ENCODE results near the gene MAPK8IP1. TPM values are rescaled to one million over a fixed set of nuclear protein-coding genes. Genes with fewer than 3 reads are reported as not detected.
A peak's percentile ranks its signal among the peaks of the same experiment; 100 is the strongest.

MAPK8IP1 gene
- total RNA-seq, 2 donors from 2014 or later, result 0.23 to 0.57 TPM

DNA sequence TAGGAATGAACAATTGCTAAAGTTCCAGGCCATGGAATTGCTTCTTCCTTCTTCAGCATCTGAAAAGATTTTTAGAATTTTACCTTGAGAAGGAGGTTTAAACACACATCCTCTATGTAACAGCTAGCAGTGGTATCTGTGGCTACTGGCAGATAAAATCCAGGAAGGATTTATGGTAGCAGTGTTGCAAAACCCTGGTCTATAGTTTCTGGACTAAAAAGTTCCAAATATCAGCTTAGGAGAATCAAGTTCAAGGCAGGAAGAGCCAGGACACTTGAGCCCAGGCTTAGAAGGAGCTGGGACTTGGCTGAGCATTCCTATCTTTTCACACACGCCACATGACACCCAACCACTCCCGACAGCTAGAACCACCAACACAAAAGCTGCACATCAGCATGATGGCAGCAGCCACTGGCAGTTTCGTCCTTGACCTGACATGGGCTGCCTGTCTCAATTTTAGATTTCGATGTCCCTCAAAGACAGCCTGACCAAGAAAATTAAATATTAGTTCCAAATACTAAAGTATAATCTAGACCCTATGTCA lies 51.1 kb downstream of the MAPK8IP1 start:
- DNase-seq (ENCODE audit: low spot score in 2 of 2) (no peak), ATAC-seq (no peak)
- no peaks in the 10 kb centered on the region for H3K36me3 Mint-ChIP-seq
- H3K9me3 Mint-ChIP-seq, result no peaks in the 10 kb centered on the region
- no peak overlapping the region for H3K27ac Mint-ChIP-seq

DNA sequence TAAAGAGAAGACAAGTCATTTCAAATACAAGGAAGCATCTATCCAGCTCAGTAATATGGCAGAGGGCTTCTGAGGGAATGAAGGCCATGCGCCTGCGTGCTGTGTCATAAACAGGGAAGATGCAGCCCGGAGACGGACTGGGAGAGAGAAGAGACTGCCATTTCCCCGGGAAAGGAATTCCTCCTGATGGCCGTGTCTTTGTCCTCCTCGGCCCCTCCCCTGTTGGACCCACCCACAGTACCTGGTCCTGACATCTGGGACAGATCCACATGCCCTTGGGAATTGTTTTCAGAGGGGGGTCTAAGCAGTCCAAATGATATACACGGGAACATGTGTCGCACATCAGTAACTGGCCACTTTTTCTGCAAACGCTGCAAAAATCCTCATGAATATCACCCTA lies 52.5 kb downstream of the MAPK8IP1 start:
- no peak for DNase-seq (ENCODE audit: low spot score in 2 of 2)
- Mint-ChIP-seq H3K9me3 (no peaks in the 10 kb centered on the region), H3K36me3 (no peaks in the 10 kb centered on the region)

DNA sequence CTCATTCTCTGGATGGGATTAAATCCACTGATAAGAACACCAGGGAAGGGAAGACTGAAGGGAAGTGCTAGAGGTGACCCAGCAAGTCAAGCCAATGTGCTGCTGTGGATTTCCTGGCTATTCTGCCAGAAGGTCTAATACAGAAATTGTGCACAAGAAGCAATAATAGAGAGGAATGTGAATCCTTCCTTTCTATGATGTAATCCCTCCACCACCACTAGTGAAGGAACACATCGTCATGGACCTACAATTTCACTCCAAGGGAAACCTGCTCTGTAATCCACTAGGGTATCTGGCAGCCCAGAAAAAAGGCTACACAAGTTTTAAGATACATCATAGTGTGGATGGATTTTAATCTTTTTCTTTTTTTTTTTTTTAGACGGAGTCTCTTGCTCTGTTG lies 54.4 kb downstream of the MAPK8IP1 start:
- no peak for DNase-seq (ENCODE audit: low spot score in 2 of 2)
- H3K36me3 Mint-ChIP-seq, result no peaks in the 10 kb centered on the region
- H3K27ac Mint-ChIP-seq, result no peak overlapping the region
- no peaks in the 10 kb centered on the region for H3K9me3 Mint-ChIP-seq
- ATAC-seq, result no peak

More for the DNA sequence above, 52.5 kb downstream of the MAPK8IP1 start:
- no peak overlapping the region for H3K27ac Mint-ChIP-seq
- ATAC-seq, result no peak

DNA sequence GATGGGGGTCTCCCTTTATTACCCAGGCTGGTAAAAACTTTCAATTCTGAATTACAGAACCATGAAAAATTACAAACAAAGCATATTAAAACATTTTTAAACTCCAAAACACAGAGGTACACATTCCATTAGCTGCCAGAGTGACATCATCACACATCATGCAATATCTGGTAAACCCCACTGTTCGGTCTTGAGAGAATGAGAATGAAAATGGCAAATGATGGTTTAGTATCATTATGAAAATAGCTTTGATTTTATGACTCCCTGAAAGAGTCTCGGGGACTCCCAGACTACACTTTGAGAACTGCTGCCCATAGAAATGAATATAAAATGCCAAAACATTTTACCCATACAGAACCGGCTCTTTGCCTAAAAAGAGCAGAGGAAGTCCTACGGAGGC lies 55.8 kb downstream of the MAPK8IP1 start:
- H3K9me3 Mint-ChIP-seq, result no peaks in the 10 kb centered on the region
- ATAC-seq (peak; percentile 37 to 63), DNase-seq (ENCODE audit: low spot score in 2 of 2) (no peak)
- no peaks in the 10 kb centered on the region for H3K36me3 Mint-ChIP-seq
- no peak overlapping the region for H3K27ac Mint-ChIP-seq

DNA sequence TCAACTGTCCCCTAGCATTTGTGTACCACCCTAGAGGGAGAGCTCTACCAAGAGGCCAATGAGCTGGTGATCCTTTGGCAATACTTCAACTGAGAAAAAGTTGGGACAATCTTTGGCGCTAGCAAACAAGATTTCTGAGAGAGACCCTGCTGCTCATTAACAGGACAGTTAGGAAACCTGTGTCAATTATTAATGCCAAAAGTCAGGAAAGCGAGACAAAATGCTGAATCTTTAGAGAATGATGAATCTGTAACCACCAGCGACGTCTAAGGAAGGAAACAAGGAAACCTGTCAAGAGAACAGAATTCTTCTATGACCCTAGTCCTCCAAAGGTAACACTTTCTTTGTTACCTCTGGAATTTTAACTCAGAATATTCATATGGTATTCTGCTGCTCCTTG lies 56.9 kb downstream of the MAPK8IP1 start:
- Mint-ChIP-seq H3K9me3 (no peaks in the 10 kb centered on the region), H3K27ac (peak overlapping the region in 1 of 2 donors; percentile 47), H3K36me3 (no peaks in the 10 kb centered on the region)
- ATAC-seq (no peak), DNase-seq (ENCODE audit: low spot score in 2 of 2) (no peak)

DNA sequence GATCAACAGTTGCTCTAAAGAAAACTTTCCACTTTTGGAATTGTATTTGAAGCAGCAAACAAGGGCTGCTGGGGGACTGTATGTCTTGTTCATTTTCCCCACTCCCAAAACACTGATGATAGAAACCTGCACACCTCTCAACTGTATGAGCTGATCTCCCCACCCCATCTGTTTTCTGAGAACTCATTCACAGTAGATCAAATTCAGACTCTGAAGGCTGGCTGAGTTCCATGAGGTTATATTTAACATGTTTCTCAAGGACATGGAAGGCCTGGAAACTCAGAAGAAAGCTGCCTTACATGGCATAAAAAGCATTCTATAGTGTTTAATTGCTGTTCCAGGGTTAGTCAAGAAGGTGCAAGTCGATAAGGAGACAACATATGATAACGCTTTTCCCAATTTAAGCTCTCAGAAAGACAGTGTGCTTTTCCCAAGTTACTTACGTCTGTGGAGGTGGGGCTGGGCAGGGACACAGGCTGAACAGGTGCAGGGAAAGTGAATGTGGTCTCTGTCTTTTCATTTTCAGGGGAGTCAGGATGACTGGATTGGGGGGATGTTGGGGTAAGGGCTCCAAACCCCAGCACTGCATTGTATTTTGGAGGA lies 60.0 kb downstream of the MAPK8IP1 start:
- Mint-ChIP-seq H3K9me3 (no peaks in the 10 kb centered on the region), H3K36me3 (no peaks in the 10 kb centered on the region), H3K27ac (no peak overlapping the region)
- ATAC-seq (no peak), DNase-seq (ENCODE audit: low spot score in 2 of 2) (no peak)

DNA sequence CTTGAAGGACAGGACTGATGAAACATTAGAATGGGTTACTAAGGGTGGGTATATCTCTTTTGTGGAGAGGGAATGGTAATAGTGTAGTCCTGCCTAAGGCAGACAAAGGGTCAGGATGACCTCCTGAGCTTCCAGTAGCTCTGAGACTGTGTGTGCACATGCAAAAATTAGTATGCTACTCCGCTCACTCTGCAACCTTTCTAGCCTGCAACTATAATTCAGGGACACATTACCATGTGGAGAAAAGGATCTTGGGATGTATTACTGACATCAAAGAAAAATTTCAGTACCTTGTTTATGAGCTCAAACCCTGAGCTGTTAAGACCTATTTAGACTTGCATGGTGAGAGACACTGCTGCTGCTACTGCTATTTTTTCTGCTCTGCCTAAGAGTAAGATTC lies 62.4 kb downstream of the MAPK8IP1 start:
- no peaks in the 10 kb centered on the region for H3K9me3 Mint-ChIP-seq
- ATAC-seq, result no peak
- H3K36me3 Mint-ChIP-seq, result no peaks in the 10 kb centered on the region
- DNase-seq (ENCODE audit: low spot score in 2 of 2), result no peak
- no peak overlapping the region for H3K27ac Mint-ChIP-seq

DNA sequence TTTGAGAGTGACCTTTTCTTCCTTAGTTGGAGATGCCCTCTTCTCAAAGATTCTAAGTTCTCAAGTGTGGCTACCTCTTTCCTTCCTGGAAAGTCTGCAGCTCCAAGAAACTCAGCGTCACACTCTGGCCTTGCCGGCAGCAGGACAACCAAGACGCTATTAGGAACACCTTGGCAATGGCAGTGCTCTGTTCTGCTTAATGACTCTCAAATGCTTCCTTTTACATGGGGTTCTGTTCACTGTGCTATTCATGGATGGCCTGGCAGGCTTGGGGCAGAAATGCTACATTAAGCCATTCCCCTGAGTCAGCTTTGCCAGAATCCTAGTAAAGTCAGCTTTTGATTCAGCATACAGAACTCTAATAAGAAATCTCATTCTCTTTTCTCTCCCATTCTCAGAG lies 62.9 kb downstream of the MAPK8IP1 start:
- no peak for DNase-seq (ENCODE audit: low spot score in 2 of 2)
- no peak for ATAC-seq
- no peaks in the 10 kb centered on the region for H3K9me3 Mint-ChIP-seq
- H3K36me3 Mint-ChIP-seq, result no peaks in the 10 kb centered on the region
- no peak overlapping the region for H3K27ac Mint-ChIP-seq

DNA sequence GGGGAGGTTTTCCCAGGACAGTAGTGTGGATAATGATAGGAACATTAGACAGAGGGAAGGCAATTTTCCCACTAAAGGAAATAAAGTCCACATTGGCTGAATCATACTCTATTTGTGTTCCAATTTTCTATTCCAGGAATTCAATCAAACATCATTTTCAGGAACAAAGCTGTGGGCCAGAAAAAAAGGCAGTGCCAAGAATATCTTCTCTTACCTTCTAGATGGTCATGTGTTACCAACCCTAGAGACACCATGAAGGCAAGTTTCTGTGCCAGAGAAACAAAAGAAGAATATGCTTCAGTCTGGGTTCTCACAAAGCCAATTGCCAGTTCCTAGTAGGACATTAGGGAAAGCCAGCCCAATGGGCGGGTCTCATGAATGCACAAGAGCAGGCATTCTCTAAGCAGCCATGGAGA lies 64.5 kb downstream of the MAPK8IP1 start:
- no peak overlapping the region for H3K27ac Mint-ChIP-seq
- H3K9me3 Mint-ChIP-seq, result no peaks in the 10 kb centered on the region
- no peaks in the 10 kb centered on the region for H3K36me3 Mint-ChIP-seq

More for the DNA sequence above, 64.5 kb downstream of the MAPK8IP1 start:
- DNase-seq (ENCODE audit: low spot score in 2 of 2) (no peak), ATAC-seq (no peak)

Other genes with a start within 250 kb of the MAPK8IP1 start
- gene CHST1, start 220.0 kb upstream of the MAPK8IP1 start, total RNA-seq, result under 1 TPM in 1 of 2 donors, not detected in 1; 0.18 TPM
- 10 to 100 TPM in 1 of 2 donors, 1 to 10 TPM in 1; 7.9 to 10.8 TPM for gene SLC35C1, start 80.5 kb upstream of the MAPK8IP1 start, total RNA-seq
- 10 to 100 TPM; 14.0 to 31.4 TPM for gene CRY2, start 38.2 kb upstream of the MAPK8IP1 start, total RNA-seq
- under 1 TPM; 0.64 to 0.91 TPM for gene FREY1, start 21.6 kb downstream of the MAPK8IP1 start, total RNA-seq
- gene PEX16, start 32.2 kb downstream of the MAPK8IP1 start, total RNA-seq, result 10 to 100 TPM; 33.9 to 39.4 TPM
- 1 to 10 TPM in 1 of 2 donors, under 1 TPM in 1; 0.62 to 1.1 TPM for gene LARGE2, start 37.0 kb downstream of the MAPK8IP1 start, total RNA-seq
- gene PHF21A, start 235.8 kb downstream of the MAPK8IP1 start, total RNA-seq, result 10 to 100 TPM; 53.0 to 54.6 TPM

All from activated naive CD4-positive, alpha-beta T cell treated with anti-CD3 and anti-CD28 coated beads, Interleukin-2, amount 50 U/mL, for 72 hours (primary cell).